ENCODE data around the gene CELA2B. TPM values are rescaled to one million over a fixed set of nuclear protein-coding genes. Genes with fewer than 3 reads are reported as not detected.

The CELA2B gene
- total and polyA plus RNA-seq, 2 of the 8 experiments (the other 6 are each of a cell fraction or from before 2014, with no cell fraction given), result not detected

GRCh38 chr1:15428815-15429435 lies 47.0 kb upstream of the CELA2B start:
- no peak overlapping the region for H3K18ac ChIP-seq (ENCODE audit: extremely low read depth, low read length)
- H3K4ac ChIP-seq (replicated peaks; ENCODE audit: insufficient read length, low read depth, low read length), result no peak overlapping the region
- H3K23me2 ChIP-seq (ENCODE audit: low read depth, low read length), result no peaks in the 10 kb centered on the region
- H2BK20ac ChIP-seq (ENCODE audit: low read length), result no peak overlapping the region
- ChIA-PET CTCF (ENCODE audit: partially characterized antibody) (interaction anchor here (0.6 to 16.9 kb wide), 7 partner anchors 14 to 1523 kb away, joined by 3 to 170 read pairs (median 4); no protein-coding TSS in a partner anchor), POLR2A (ENCODE audit: partially characterized antibody) (no interaction called here)
- no peaks in the 10 kb centered on the region for H3K9me3 ChIP-seq (ENCODE audit: insufficient read depth in 2 of 2, low read depth in 1 of 2, low read length in 1 of 2)
- H3K79me2 ChIP-seq (ENCODE audit: control insufficient read depth in 1 of 2, insufficient read depth in 2 of 2, low read length in 2 of 2), result no peaks in the 10 kb centered on the region
- no peak overlapping the region for H2BK120ac ChIP-seq (replicated peaks; ENCODE audit: low read depth, low read length)
- no peak overlapping the region for H3K23ac ChIP-seq (ENCODE audit: insufficient read length)
- no peak overlapping the region for H3K9ac ChIP-seq (replicated peaks in 1 of 4; ENCODE audit: extremely low read depth in 1 of 4, low read depth in 3 of 4, low read length in 3 of 4)
- WGBS, 2 experiments (ENCODE audit: extremely low coverage in 1 of 2, insufficient coverage in 1 of 2, insufficient read length in 1 of 2, insufficient replicate concordance in 2 of 2, low coverage in 1 of 2, low lambda C conversion rate in 2 of 2, missing lambda C conversion rate in 1 of 2), result 76% methylated on average over 7 of the region's 18 CpGs; no CpG with 5 or more reads in 1 of the 2 experiments
- H3K4me1 ChIP-seq (replicated peaks in 1 of 4; ENCODE audit: control insufficient read depth in 3 of 4, insufficient read depth in 4 of 4, low read length in 3 of 4), result peaks cover 0 to 7% (median 3%) of the 10 kb centered on the region in 4 experiments; a peak in 5 of 7 replicates
- no peaks in the 10 kb centered on the region; a peak in 2 of 8 replicates for H3K36me3 ChIP-seq (ENCODE audit: control insufficient read depth in 2 of 4, insufficient read depth in 4 of 4, low read length in 3 of 4)
- peaks cover 0 to 2% of the 10 kb centered on the region in 2 experiments for H4K20me1 ChIP-seq (replicated peaks in 1 of 2; ENCODE audit: control insufficient read depth in 1 of 2, insufficient read depth in 2 of 2, low read length in 2 of 2)
- no peak overlapping the region for H2BK5ac ChIP-seq (ENCODE audit: low read depth, low read length)
- H2BK12ac ChIP-seq (ENCODE audit: low read depth, low read length), result no peak overlapping the region
- no peak overlapping the region for H3K4me3 ChIP-seq (ENCODE audit: extremely low read depth in 1 of 4, insufficient read depth in 2 of 4, low read depth in 3 of 4, low read length in 4 of 4)
- H3K27me3 ChIP-seq (replicated peaks in 1 of 4; ENCODE audit: control insufficient read depth in 3 of 4, extremely low read depth in 1 of 4, insufficient read depth in 3 of 4, low read length in 3 of 4), result no peaks in the 10 kb centered on the region; a peak in 1 of 7 replicates
- no peaks in the 10 kb centered on the region for H3K79me1 ChIP-seq (ENCODE audit: low read depth, low read length)
- no peak overlapping the region for H4K5ac ChIP-seq (ENCODE audit: insufficient read length, low read depth, low read length)
- H3K14ac ChIP-seq (ENCODE audit: insufficient read length), result no peak overlapping the region
- H3K56ac ChIP-seq (replicated peaks; ENCODE audit: insufficient read length, low read depth, low read length), result no peak overlapping the region
- H4K8ac ChIP-seq (ENCODE audit: extremely low read depth, insufficient read depth, low read length), result no peak overlapping the region
- DNase-seq (ENCODE audit: low read depth in 1 of 2, low spot score in 2 of 2) (no peak), FAIRE-seq (no peak)
- no peak overlapping the region for H2BK15ac ChIP-seq (ENCODE audit: low read length)
- H3K27ac ChIP-seq (ENCODE audit: low read depth, low read length), result no peak overlapping the region
- H4K91ac ChIP-seq (replicated peaks; ENCODE audit: insufficient read length, low read length), result no peak overlapping the region
- no peak overlapping the region for H3K4me2 ChIP-seq (ENCODE audit: insufficient read depth in 1 of 2, low read depth in 2 of 2, low read length in 2 of 2)
- H2AFZ ChIP-seq (ENCODE audit: low read length), result no peak overlapping the region
- no peak overlapping the region for H2AK5ac ChIP-seq (ENCODE audit: low read depth, low read length)
- TF ChIP-seq TAF1 (IDR thresholded peaks at IDR 0.05; ENCODE audit: low read depth, low read length), result no peak
- no peak for TF ChIP-seq BRCA1 (IDR thresholded peaks at IDR 0.05; ENCODE audit: low read depth, low read length)
- no peak for TF ChIP-seq KDM1A (IDR thresholded peaks at IDR 0.05; ENCODE audit: borderline replicate concordance, low read length)
- TF ChIP-seq NRF1 (IDR thresholded peaks at IDR 0.05; ENCODE audit: low read depth, low read length), result no peak
- no peak for TF ChIP-seq TAF7 (optimal IDR thresholded peaks at IDR 0.05; ENCODE audit: borderline replicate concordance, low read depth, low read length)
- TF ChIP-seq FOSL1 (IDR thresholded peaks at IDR 0.05; ENCODE audit: insufficient read depth, low read depth, low read length), result no peak
- no peak for TF ChIP-seq GABPA (IDR thresholded peaks at IDR 0.05; ENCODE audit: borderline replicate concordance, insufficient read depth, low read length)
- no peak for TF ChIP-seq NANOG (IDR thresholded peaks at IDR 0.05; ENCODE audit: insufficient read depth, low read depth, low read length, poor library complexity, severe bottlenecking)
- no peak for TF ChIP-seq CHD1 (IDR thresholded peaks at IDR 0.05; ENCODE audit: low read depth, low read length)
- no peak for TF ChIP-seq KDM4A (IDR thresholded peaks at IDR 0.05; ENCODE audit: low read depth, low read length, severe bottlenecking)
- no peak for TF ChIP-seq RFX5 (IDR thresholded peaks at IDR 0.05; ENCODE audit: borderline replicate concordance, low read depth, low read length)
- TF ChIP-seq ZNF274 (IDR thresholded peaks at IDR 0.05; ENCODE audit: borderline replicate concordance, extremely low read depth, low read length), result no peak

Data from H1 (cell line).